ENCODE results near the gene ZDHHC18. TPM values are rescaled to one million over a fixed set of nuclear protein-coding genes. Genes with fewer than 3 reads are reported as not detected.

The ZDHHC18 gene
- total and polyA plus RNA-seq, 2 of the 8 experiments (the other 6 are each of a cell fraction or from before 2014, with no cell fraction given), result 29.7 to 49.8 TPM

- TF ChIP-seq, protein P1, sequence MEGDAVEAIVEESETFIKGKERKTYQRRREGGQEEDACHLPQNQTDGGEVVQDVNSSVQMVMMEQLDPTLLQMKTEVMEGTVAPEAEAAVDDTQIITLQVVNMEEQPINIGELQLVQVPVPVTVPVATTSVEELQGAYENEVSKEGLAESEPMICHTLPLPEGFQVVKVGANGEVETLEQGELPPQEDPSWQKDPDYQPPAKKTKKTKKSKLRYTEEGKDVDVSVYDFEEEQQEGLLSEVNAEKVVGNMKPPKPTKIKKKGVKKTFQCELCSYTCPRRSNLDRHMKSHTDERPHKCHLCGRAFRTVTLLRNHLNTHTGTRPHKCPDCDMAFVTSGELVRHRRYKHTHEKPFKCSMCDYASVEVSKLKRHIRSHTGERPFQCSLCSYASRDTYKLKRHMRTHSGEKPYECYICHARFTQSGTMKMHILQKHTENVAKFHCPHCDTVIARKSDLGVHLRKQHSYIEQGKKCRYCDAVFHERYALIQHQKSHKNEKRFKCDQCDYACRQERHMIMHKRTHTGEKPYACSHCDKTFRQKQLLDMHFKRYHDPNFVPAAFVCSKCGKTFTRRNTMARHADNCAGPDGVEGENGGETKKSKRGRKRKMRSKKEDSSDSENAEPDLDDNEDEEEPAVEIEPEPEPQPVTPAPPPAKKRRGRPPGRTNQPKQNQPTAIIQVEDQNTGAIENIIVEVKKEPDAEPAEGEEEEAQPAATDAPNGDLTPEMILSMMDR (IDR thresholded peaks at IDR 0.05; ENCODE audit: control extremely low read depth in 1 of 3, insufficient read depth in 1 of 3, low read depth in 1 of 3, low read length in 3 of 3), result no peak
Measured at GRCh38 chr1:26839779-26840178, 13.3 kb downstream of the ZDHHC18 start (continued).

Measured in H1 (cell line).